ENCODE data around the gene RCOR3.
"Not testable (repeated sequence)": the region's sequence is repeated elsewhere in the genome, so short reads cannot be mapped to it uniquely, and the experiment has no call there.

The RCOR3 gene

DNA sequence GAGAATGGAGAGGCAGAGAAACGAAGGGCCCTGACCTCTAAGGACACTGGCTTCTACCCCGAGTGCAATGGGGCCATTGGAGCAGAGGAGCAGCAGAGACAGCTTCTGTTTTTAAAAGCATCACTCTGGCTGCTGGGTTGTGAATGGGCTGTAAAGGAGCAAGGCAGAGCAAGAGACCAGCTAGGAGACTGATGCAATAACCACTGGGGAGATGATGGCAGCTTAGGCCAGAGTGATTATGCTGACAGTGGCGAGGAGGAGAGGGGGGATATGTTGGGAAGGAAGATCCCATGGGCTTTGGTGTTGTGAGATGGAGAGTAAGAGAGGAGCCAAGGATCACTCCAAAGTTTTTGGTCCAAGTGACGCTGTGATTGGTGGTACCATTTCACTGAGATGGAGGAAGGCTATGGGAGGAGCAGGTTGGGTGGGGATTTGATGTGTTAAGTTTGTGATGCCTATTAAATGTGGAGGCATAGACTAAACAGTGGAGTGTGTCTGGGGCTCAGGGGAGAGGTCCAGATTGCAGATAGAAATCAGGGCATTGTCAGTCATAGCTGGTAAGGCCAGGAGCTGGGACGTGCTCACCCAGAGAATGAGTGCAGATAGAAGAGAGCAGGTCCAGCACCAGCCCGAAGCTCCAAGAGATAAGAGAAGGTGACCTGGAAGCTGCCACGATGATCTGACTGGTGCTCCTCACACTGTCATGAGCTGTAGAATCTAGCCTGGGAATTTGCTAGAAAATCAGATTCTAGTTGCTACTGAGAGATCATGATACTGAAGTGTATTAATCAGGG is 78.5 kb downstream of the RCOR3 start:
- no peak for DNase-seq (ENCODE audit: low read depth in 1 of 2, low spot score in 1 of 2)

DNA sequence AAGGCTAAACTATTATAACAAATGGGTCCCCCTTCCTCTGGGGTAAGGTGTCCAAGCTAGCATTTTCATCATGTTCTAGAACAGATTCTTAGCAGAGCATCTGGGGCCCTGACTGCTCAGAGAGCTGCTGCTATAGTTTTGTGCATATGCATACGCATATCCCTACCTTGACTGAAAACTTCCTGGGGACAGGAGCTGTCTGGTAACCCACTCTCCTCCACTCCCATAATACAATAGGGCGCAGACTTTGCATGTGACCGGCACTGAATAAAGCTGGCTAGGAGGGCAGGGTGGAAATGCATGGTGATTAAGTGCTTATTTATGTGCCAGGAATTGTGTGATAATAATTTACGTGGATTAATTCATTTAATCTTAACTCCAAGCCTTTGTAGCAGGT is 79.1 kb downstream of the RCOR3 start:
- DNase-seq (ENCODE audit: low read depth in 1 of 2, low spot score in 1 of 2) = no peak

DNA sequence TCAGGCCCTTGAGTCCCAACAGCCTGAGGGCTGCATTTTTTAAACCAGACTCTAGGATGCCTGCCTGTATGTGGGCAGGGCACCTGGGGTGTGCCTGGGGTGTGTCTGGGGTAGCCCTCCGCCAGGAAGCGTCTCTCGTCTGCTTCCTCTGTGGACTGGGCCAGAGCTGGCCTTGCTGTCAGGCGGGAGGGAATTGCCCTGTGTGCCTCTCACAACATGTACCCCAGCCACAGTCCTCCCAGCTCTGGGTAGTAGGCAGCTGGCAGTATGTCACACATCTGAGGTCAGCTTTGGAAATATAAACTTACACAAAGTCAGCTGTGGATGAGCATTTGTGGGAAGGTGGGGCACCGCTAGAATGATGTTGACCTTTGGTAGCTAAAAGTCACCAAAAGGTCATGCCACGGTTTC is 80.5 kb downstream of the RCOR3 start:
- no peak for DNase-seq (ENCODE audit: low read depth in 1 of 2, low spot score in 1 of 2)

DNA sequence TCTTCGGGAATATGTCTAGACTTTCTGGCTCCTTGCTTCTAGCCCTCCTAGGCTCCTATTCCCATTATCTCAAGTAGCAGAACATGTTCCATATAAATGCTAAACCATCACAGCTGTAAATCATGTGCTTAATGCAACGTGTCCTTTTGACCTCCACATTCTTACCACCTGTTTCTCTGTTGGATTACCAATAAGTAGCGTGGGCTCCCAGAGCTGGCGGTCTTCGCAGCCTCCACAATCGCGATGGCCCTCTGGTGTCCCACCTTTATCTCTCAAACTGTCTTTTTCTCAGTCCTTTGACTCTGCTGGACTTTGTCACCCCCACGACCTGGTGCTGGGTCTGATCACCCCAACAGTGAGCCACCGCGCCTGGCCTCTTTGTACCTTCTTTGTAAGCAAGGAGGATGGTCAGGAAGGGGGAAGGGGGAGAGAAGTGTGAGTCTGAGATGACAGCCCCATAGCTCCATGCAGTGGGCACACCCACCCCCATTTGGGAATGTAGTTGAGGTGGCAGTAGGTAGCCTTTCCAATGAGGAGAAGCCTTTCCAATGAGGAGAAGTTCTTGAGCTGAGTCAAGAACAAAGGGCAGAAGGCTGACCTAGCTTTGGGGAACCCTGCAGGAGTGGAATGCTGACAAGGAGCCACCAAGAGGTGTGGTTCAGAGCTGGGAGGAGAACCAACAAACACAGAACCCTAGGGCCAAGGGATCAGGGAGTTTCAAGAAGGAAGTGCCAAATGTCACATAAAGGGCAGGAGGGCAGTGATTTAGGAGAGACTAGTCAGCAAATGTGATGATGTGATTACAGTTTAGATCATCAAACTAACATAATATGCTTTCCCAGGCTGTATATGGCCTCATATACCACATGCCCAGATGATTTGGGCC is 81.7 kb downstream of the RCOR3 start:
- no peak for DNase-seq (ENCODE audit: low read depth in 1 of 2, low spot score in 1 of 2)

DNA sequence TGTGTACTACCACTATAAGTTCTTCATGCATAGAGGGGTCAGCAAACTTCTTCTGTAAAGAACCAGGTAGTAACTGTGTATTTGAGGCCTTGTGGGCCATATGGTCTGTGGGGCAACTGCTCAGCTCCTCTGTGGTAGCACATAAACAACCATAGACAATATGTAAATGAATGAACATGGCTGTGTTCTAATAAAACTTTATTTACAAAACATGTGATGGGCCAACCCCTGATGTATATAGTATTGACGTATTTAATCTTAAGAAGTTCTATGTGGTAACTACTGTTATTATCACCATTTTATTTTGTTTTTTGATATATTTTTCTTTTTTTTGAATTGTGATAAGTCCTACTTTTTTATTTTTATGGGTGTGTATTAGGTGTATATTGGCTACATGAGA is 82.8 kb downstream of the RCOR3 start:
- no peak for DNase-seq (ENCODE audit: low read depth in 1 of 2, low spot score in 1 of 2)

DNA sequence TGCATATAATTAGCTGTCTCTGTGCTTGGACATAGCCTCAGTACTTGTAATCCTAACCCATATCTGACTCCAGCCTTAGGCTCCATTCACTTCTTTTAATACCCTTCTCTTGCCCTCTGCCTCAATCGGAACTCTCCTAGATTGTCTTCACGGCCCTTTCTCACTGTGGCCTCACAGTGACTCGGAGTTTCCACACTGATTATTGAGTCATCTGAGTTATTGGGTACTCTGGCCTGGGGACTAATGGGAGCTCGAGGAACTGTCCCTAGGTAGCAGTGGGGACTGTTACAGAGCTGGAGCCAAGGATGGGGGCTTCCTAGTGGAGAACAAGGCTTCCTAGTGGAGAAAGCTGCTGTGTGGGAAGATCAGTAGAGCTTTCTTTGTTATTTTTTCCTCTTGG is 84.4 kb downstream of the RCOR3 start:
- no peak for DNase-seq (ENCODE audit: low read depth in 1 of 2, low spot score in 1 of 2)

DNA sequence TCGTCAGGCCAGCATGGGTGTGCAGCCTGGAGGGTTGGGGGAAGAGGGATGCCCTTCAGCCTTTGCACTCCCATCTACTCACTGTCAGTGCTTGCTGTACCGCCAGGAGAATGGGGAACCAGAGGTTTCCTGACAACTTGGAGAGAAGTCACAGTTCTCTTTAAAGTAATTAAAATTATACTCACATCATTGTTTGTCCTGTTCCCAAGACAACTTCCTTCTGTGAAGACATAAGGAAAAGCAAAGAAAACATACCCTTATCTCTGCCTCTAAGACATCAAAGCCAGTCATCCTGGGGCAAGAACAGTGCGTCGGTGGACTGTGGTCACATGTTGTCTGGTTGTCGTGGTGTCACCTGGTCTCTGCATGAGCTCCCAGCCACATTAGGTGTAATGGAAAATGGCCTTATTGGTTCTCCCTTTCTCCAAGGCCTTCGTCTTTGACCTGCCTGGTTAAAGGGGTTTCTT is 85.0 kb downstream of the RCOR3 start:
- DNase-seq (ENCODE audit: low read depth in 1 of 2, low spot score in 1 of 2) = no peak

DNA sequence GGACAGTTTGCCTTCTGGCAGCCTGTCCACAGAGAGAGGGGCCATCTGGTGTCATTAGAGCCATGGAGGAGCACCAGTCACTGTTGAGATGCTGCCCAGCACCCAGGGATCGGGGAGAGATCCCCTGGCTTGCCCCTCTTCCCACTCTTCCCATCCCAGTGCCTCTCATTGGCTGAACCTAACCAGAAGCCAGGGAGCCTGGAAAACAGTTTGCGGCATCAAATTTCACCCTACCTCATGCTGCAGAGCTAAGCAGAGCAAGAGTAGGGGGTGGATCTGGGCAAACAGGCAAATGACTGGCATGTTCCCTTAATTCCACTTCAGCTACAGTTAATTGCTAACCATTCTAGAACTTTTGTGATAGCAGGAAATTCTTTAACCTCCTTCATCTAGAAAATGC is 86.6 kb downstream of the RCOR3 start:
- DNase-seq (ENCODE audit: low read depth in 1 of 2, low spot score in 1 of 2) = no peak

DNA sequence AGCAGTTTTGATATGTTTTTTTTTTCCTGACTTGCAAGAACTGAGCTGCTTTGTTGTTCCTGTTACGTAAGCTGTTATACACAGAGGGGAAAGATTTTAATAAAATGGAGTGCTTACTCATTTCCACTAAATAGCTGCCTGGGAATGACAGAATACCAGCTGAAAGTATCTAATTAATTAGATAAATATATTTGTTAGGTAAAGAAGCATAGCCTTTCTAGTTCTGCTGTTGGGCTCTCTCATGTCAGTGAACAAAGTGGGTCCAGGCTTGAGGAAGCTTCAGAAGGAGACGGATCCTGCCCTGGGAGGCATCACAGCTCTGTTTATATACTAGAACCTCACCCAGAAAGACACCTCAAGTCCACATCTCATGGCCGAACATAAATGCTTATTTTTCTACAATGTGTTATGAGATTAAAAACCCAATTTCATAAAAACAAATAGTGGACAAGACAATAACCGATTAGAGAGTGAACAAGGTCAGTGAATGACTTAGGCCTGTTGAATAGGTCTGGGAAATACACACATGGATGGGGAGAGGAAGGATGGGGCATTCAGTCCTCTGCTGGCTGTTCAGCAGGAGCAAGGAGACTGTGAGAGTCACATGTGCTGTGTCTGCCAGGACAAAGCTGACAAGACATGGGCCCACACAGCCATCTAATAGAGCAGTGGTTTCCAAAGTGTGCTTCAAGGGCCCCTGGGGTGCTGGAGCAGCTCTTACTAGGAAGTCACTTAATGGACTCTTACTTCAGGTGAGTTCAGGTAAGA is 88.1 kb downstream of the RCOR3 start:
- no peak for DNase-seq (ENCODE audit: low read depth in 1 of 2, low spot score in 1 of 2)

DNA sequence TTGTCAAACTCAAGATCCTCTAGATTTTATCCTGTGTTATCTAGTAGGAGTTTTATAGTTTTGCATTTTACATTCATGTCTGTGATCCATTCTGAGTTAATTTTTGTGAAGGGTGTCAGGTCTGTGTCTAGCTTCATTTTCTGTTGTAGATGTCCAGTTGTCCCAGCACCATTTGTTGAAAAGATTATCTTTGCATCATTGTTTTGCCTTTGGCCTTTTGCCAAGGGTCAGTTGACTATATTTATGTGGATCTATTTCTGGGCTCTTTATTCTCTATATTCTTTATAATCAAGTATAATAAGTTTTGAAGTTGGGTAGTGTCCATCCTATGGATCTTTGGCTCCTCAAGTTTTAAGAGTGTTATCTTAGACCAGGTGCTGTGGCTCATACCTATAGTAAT is 89.4 kb downstream of the RCOR3 start:
- no peak for DNase-seq (ENCODE audit: low read depth in 1 of 2, low spot score in 1 of 2)

DNA sequence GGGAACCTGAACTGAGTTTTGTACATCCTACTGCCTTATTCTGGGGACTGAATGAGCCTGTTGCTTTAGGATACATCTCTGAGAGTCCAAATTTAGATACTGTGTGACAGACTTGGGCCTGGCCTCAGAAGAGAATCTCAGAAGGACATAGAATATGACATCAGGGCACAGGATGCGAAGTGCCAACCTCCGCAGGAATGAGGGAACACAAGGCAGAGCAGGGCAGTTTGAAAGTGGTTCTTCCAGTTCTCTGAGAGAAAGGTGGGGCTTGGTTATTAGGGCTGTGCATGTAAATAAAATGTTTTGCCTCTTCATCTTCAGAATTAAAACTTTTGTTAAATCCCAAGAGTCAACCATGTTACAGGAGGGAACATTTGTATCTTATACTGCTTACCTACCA is 90.6 kb downstream of the RCOR3 start:
- DNase-seq (ENCODE audit: low read depth in 1 of 2, low spot score in 1 of 2) = no peak

DNA sequence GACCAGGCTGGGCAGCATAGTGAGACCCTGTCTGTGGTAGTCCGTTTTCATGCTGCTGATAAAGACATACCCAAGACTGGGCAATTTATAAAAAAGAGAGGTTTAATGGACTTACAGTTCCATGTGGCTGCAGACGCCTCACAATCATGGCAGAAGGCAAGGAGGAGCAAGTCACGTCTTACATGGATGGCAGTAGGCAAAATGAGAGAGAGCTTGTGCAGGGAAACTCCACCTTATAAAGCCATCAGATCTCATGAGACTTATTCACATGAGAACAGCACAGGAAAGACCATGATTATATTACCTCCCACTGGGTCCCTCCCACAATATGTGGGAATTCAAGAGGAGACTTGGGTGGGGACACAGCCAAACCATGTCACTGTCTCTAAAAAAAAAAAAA is 92.9 kb downstream of the RCOR3 start:
- not testable (repeated sequence) for DNase-seq (ENCODE audit: low read depth in 1 of 2, low spot score in 1 of 2)

DNA sequence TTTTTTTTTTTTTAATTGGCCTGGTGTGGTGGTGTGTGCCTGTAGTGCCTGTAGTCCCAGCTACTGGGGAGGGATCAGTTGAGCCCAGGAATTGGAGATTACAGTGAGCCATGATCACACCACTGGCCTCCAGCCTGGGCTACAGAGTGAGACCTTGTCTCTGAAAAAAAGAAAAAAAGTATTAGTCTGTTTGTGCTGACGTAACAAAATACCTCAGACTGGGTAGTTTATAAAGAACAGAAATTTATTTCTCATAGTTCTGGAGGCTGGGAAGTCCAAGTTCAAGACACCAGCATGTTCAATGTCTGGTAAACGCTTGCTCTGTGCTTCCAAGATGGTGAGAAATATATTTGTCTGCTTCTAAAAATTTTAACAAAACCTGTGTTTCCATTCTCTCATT is 93.3 kb downstream of the RCOR3 start:
- no peak for DNase-seq (ENCODE audit: low read depth in 1 of 2, low spot score in 1 of 2)

DNA sequence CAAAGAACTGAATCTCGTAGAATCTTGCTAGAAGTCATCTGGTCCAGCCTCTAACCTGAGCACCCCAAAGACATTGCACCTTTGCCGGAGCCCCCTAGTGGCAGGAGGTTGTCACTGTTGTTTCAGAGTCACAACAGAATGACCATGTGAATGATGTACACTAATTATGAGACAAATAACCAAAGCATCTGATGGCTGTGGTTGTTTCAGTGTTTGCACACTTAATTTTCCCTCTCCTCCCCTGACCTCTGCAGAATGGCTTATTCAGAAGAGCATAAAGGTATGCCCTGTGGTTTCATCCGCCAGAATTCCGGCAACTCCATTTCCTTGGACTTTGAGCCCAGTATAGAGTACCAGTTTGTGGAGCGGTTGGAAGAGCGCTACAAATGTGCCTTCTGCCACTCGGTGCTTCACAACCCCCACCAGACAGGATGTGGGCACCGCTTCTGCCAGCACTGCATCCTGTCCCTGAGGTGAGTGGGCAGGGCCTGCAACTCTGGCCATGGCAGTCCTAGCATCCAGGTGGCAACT is 93.9 kb downstream of the RCOR3 start:
- peak; percentile 33 to 52 for DNase-seq (ENCODE audit: low read depth in 1 of 2, low spot score in 1 of 2)

DNA sequence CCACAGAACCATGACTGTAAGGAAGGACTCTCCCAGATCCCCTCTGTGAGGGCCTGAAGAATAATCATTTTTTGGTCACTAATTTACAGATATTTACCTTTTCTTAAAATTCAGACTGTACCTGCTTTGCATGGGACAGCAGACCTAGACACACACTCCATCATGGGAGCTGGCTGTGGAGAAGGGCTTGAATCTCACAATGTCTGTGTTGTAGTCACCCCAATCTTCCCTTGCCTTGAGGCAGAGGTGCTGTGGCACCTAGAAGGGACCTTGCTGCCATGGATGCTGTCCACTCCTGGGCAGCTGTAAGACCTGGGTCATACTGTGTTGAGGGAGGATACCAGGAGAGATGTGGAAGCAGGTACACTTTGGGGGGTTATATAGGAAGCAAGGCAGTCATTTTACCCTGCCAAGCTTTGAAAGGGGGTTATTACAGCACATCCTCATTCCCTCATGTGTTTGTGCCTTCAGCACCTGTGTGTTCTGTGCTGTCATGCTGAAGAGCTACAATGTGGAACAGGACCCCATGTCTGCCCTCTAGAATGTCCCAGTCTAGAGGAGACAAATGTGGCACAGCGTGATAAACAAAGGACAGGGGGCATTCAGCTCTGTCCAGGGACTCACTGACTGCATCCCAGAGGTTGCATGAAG is 94.5 kb downstream of the RCOR3 start:
- no peak for DNase-seq (ENCODE audit: low read depth in 1 of 2, low spot score in 1 of 2)

DNA sequence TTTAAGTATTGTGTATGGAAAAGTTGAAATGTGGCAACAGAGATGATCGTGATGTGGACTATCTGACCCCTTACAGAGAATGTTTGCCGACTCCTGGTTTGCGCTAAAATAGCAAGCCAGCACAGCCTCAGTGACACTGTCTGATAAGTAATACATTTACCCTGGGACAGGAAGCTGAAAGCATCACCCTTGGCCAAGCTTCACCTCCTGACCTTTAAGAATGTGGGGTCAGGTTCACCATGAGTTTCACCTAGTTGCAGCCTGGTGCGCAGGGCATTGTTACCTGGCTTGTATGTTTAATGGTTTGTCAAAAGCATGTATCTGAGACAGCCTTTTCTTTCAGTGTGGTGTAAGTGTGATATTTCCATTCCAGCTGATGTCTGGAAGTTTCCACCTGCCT is 96.7 kb downstream of the RCOR3 start:
- no peak for DNase-seq (ENCODE audit: low read depth in 1 of 2, low spot score in 1 of 2)

DNA sequence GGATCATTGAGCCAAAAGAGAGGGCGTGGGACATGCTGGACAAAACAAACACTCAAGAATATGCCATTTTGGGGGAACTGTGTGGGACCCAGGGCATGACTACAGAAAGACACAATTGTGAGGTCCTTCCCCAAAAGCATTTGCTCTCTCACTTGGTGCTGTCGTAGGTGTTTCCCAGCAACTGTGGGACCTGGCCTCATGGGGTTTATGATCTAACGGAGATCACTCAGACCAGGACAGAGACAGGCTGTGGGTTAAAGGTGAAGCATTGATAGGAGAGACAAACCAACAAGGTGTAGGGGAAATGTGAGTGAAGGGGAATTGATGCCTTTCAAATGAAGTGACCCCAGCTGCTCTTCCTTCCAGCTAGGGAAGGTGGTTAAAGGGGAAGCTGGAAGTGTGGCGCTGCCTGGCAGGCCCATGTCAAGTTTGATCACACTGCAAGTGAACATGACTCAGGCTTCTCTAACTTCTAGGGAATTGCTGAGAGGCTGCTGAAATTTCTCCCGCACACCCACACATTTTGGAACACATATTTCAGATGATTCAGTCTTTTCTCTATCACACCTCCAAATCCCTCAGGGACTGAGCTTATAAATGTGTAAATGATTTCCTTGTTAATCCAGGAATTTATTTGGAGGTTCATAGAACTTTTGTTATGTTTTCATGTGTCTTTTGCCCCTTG is 97.7 kb downstream of the RCOR3 start:
- DNase-seq (ENCODE audit: low read depth in 1 of 2, low spot score in 1 of 2) = no peak

DNA sequence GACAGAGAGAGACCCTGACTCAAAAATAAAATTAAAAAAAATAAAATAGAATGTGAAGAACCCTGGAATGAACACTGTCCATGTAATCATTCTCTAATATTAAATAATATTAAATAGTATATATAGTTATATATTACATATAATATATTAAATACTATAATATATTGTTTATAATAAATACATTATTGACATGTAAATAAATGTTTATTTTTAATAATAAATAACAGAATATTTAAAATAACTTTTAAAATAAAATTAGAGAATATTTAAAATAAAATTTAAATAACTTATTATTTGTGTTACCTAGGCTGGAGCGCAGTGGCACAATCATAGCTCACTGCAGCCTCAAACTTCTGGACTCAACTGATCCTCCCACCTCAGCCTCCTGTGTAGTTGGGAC is 99.5 kb downstream of the RCOR3 start:
- no peak for DNase-seq (ENCODE audit: low read depth in 1 of 2, low spot score in 1 of 2)

DNA sequence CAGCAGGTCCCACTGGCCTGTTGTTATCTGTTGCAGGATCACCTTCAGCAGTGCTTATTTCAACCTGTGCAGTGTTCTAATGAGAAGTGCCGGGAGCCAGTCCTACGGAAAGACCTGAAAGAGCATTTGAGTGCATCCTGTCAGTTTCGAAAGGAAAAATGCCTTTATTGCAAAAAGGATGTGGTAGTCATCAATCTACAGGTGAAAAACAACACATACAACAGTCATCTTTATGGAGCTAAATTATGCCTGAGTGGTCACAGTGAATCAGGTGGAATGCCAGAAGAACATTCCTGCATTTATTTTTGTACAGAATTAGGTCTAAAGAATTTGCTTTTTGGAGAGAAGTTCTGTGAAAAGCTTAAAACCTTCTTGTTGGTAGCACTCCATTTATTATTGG is 100.7 kb downstream of the RCOR3 start:
- no peak for DNase-seq (ENCODE audit: low read depth in 1 of 2, low spot score in 1 of 2)

DNA sequence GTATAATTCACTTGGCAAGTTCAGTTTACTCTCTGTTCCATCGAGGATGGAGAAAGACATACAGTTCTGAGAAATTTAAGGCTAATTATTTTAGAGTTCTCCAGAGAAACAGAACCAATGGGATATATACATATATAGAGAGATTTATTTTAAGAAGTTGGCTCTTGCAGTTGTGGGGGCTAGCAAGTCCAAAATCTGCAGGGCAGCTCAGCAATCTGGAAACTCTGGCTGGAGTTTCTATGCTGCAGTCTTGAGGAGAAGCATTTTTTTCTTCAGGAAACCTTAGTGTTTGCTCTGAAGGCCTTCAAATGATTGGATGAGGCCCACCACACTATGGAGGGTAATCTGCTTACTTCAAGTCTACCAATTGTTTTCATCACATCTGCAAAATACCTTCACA is 102.0 kb downstream of the RCOR3 start:
- DNase-seq (ENCODE audit: low read depth in 1 of 2, low spot score in 1 of 2) = no peak
